HG02885 (cell line): Measurements from ENCODE around the gene DKK1.
"Not testable (repeated sequence)": the region's sequence is repeated elsewhere in the genome, so short reads cannot be mapped to it uniquely, and the experiment has no call there.

Source experiments
- ATAC-seq: cut with Tn5 transposase; IDR thresholded peaks from one replicate; pipeline ENCODE4 v1.9.1; 2021; ENCODE audit warnings: mild to moderate bottlenecking; ENCODE audit not compliant: unreplicated experiment, poor library complexity

Gene DKK1

DNA sequence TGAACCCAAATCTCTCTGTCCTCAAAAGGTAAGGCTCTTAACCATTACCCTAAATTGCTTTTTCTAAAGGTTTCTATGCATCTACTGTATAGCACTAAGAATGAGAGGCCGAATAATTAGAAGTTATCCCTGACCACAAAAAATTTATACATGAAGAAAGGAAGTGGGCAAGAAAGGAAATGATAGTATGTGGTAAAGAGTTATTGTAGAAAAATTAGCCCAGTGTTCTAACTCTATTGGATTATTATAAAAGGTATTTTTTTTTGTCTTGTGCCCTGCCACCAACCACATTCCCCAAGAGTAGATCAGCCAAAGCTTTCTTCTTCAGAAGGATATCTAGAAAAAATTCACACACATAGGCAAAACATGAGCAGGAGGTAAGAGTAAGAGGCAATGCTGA lies 45.4 kb downstream of the DKK1 start:
- no peak for ATAC-seq

DNA sequence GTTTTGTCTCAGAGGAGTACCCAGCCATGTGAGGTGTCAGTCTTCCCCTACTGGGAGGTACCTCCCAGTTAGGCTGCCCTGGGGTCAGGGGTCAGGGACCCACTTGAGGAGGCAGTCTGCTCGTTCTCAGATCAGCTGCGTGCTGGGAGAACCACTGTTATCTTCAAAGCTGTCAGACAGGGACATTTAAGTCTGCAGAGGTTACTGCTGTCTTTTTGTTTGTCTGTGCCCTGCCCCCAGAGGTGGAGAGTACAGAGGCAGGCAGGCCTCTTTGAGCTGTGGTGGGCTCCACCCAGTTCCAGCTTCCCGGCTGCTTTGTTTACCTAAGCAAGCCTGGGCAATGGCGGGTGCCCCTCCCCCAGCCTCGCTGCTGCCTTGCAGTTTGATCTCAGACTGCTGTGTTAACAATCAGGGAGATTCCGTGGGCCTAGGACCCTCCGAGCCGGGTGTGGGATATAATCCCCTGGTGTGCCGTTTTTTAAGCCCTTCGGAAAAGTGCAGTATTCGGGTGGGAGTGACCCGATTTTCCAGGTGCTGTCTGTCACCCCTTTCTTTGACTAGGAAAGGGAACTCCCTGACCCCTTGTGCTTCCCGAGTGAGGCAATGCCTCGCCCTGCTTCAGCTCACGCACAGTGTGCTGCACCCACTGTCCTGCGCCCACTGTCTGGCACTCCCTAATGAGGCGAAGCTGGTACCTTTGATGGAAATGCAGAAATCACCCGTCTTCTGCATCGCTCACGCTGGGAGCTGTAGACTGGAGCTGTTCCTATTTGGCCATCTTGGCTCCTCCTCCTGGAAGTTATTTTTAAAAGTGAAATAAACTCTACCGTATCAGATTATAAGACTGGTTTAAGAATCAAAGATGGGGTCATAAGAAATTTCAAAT lies 51.7 kb downstream of the DKK1 start:
- not testable (repeated sequence) for ATAC-seq
